ENCODE data around the gene MBNL1.

DNA sequence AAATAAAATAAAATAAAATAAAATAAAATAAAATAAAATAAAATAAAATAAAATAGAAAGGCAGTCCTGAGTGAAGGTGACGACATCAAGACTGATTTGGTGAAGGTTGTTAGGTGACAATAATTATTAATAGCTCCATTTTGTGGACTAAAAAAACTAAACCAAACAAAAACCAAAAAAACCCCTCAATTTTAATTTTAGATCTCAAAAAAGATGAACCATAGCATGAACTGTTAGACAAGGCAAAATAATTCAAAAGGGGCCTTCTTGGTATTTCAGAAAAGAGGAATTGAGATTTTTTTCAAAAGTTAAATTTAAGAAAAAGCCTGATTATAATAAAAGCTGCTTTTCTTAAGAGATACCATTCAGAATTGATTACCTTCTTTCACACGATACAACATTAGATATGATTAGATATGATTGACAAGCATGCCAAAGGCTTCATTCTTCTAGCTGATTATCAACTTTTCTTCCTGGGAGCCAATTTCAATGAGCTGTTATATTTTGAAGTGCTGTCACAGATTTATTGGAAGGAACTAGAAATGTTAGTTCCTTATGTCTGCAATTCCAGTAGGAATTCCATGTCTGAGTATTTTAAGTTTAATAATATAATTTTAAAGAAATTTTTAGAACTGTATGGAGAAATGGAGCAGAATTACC is 244.7 kb downstream of the MBNL1 start:
- TF ChIP-seq CTCF (IDR thresholded peaks at IDR 0.05): no peak
- TF ChIP-seq POLR2A (IDR thresholded peaks at IDR 0.05): no peak

All from testis (tissue), 2 donors.